CD4-positive, alpha-beta T cell treated with Interleukin-12 subunit alpha and Interleukin-12 subunit beta, for 1 hour (primary cell): ENCODE measurements around the gene SSR2.
"Not testable (repeated sequence)": the region's sequence is repeated elsewhere in the genome, so short reads cannot be mapped to it uniquely, and the experiment has no call there.

ENCODE experiments used
- DNase-seq: peaks from one replicate; pipeline ENCODE4 v3.0.0-alpha.2; 2020

Gene SSR2

GRCh38 chr1:155990005-155990739, 30.6 kb downstream of the SSR2 start:
- DNase-seq, result peak; percentile 20

DNA sequence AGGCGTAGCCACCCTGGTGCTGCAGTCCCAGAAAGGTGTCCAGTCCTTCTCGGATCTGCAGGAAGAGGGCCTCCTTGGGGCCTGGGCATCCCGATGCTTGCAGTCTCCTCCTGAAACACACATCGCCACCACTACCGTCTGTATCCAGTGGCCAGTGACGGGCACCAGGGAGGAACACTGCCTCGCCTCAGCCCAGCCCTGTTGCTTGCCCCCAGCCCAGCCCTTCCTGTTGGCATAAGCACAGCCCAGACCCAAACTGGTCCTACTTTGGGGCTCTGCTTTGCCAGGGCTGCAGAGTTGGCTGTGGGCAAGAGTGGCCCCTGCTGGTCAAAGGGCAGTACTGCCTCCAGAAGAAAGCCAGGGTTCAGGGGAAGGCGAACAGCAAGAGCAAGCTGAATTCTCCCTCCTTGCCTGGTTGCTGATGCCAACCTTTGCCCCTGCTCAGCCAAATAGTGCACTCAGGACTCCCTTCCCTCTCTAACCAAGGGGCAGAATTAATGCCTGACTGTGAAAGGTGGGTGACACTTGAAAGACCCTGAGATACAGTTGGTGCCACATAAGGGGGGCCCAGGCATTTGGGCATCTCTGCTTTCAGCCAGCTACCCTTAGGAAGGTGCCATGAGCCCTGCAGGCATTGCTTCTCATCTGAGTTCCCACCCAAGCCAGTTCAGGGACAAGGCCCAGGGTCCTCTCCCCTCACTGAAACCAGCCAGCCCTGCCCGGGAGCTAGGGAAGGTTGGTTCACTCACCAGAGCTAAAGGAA, 31.3 kb downstream of the SSR2 start:
- peak; percentile 87 for DNase-seq

GRCh38 chr1:155984903-155985645, 35.7 kb downstream of the SSR2 start:
- DNase-seq, result not testable (repeated sequence)

- no peak for DNase-seq
Measured at GRCh38 chr1:155984341-155984740, 36.4 kb downstream of the SSR2 start.

DNA sequence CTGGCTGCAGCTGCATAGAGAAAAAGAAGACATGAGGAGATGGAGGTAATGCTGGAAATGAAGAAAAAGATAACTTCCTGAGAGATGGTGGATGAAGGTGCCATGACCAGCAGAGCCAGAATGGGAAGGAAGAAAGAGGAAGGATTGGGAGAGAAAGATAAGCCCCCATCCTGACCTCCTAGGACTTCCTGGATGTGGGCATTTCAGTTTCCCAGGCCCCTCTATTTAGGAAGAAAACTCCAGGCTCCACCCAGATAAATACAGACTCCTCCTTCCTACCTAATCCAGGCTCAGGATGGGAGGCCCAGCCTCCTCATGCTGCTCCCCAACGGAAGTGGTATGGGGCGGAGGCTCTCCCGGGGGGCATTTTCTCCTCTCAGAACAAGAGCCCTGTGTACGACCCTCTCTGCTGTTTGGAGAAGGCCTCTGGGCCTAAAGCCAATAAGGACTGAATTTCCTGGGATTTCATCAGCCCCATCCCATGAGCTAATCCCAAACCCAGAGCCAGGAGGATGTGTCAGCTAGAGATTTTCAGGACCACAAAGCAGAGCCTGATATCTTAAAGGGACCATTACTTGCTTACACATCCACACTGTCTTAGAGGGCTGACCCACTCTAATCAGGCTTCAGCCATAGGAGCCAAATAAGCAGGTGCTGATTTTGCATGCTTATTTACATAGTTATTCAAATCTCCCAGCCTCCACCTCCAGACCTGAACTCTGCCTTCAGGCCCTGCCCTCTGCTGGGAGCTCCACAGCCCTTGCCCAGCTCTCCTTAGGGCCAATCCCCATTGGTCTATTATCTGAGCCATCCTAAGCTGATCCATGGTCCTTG, 37.3 kb downstream of the SSR2 start:
- DNase-seq, result no peak

- no peak for DNase-seq
Measured at GRCh38 chr1:155982106-155982505, 38.6 kb downstream of the SSR2 start.

- peak; percentile 57 for DNase-seq
Measured at GRCh38 chr1:155981266-155982088, 39.3 kb downstream of the SSR2 start.

DNA sequence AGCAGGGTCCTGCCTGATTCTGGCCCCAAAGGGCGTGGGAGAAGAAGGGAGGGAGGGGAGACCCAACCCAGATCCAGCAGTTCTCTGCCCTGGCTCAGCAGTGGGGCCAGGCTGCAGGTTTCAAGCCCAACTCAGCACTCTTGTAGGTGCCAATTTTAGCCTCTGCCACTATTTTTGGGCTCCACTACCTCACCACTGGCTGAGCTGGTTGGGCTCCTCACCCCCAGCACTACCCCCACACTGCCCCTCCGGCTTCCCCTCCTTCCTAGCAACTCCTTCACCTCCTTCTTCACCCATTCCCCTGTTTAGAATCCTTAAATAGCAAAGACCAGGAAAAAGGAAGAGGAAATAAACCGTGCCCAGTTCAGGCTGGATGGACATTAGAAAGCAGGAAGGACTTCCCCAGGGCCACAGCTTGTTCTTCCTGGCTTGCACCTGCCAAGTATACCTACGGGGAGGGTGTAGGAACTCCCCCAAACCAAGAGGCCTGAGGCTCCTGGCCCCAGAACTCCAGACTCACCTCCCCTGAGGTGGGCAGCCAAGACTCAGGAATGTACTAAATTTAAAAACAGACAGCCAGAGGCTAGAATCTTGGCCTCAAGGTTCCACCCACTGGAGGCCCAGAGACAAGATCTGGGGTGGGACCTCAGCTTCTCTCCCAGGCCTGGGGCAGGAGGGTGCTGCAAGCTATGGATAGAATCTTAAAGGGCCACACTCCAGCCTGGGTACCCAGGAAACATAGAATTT, 41.0 kb downstream of the SSR2 start:
- DNase-seq, result no peak

DNA sequence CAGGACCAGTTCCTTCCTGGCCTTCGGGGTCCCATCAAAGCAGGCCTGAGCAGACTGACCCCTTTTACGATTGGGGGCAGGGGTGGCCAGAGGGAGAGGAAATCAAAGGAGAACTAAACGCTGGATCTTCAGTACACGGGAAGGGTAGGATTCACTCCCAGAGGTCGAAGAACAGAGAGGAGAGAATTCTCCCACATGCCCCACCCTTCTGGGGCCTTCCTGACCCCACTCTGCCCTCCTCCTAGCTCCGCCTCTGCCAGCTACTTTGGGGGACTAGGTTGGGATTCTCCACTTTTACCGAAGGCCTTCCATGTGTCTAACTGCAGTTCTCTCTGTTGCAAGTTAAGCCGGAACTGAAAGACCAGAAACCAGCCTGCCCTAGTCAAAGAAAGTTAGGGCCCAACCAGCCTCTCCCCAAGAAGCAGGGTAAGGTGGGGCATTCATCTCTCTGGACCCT, 41.8 kb downstream of the SSR2 start:
- DNase-seq, result peak; percentile 26

DNA sequence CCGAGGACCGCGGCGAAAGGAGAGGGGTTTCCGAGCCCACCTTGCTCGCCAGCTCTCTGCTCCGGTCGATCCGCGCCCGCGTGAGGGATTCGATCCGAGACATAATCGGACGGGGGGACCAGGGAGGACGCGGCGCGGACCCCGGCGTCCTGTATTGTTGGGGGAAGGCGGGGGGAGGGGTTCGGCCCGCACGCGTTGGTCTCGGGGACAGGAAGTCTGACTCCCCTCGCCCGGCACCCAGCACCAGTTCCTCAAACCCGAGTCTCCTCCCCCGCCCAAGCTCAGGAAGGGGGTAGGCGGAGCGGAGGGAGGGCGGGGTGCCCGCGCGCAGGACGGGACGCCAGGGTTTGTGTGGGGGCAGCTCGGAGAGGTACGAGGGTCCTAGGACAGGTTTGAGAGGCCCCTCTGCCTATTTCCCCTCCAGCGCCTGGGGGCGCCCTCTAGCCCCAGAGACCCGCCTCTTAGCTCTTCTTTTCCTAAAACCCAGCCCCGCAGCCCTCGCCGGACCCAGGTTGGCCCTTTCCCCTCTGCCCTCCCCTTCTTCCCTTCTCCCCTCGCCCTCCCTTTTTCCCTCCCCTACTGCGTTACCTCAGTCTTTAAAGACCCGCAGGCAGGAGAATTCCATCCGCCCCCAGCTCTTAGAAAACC, 42.3 kb downstream of the SSR2 start, which contains the start of gene ARHGEF2:
Gene ARHGEF2, minus strand, starts transcription at position 223 of the 648 bp plus-strand sequence. Its CDS starts 120 bp downstream, at position 103.
- peak; percentile 78 for DNase-seq

DNA sequence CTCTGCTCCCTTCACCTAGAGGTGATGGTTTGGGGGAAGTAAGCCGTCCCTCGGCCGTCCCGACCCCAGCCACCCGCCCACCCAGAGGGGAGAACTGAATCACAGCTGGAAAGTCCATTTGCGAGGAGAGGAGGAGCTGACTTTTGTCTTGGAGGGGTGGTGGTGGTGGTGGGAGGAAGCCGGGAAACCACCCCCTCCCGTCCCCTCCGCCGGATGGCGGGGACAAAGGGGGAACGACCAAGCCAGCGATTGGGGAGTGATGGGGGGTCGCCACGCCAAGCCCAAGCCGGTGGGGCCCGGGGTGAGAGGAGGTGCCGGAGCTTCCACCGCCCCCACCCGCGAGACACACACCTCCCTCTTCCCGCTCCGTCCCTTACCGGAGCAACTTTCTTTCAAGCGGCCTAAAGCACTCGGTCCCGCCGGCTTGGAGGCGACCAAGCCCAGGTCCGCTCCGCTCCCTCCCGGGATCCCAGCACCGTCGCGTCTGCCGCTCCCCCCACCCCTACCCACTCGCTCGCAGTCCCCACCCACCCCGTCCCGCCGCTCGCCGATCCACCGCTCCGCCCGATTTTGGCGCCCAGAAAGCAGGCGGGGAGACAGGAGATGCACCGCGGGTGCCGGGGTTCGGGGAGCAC, 42.9 kb downstream of the SSR2 start:
- peak; percentile 50 for DNase-seq

GRCh38 chr1:155976913-155977689, 43.6 kb downstream of the SSR2 start:
- no peak for DNase-seq

GRCh38 chr1:155976062-155976912, 44.5 kb downstream of the SSR2 start:
- DNase-seq, result peak; percentile 75

GRCh38 chr1:155975375-155976061, 45.2 kb downstream of the SSR2 start:
- DNase-seq, result no peak

- no peak for DNase-seq
Measured at GRCh38 chr1:155974208-155975115, 46.3 kb downstream of the SSR2 start.

GRCh38 chr1:155973723-155974122, 47.0 kb downstream of the SSR2 start:
- DNase-seq, result no peak
